GM12878 (cell line): ENCODE data around the gene PDGFB. TPM values are rescaled to one million over a fixed set of nuclear protein-coding genes. Genes with fewer than 3 reads are reported as not detected.

Source experiments
- ATAC-seq: fragments of 200-7000 bp; cut with Tn5 transposase; 3 replicates; pipeline ENCODE4 v1.9.1; 2020; ENCODE audit warnings: mild to moderate bottlenecking, moderate library complexity
- Bru-seq: library from RNA; stranded (reverse); fragments of 400-500 nt; gene quantifications from one replicate; lab custom pipeline; 2021; lab: Mats Ljungman, UMichigan
- BruChase-seq, 2 experiments: library from RNA; stranded (reverse); fragments of 400-500 nt; gene quantifications; one replicate each; lab custom pipeline; 2021; lab: Mats Ljungman, UMichigan
- BruUV-seq: library from RNA; stranded (reverse); fragments of 400-500 nt; replicated peaks from 2 replicates; lab custom pipeline; 2021; lab: Mats Ljungman, UMichigan
- CTCF ChIA-PET: fragments of 300-600 bp; sonication (Branson Sonifier 250); formaldehyde crosslinking; extraction: SDS; loops from one replicate; lab custom pipeline; 2021; ENCODE audit warnings: inconsistent platforms; lab: Yijun Ruan, JAX
- POLR2A ChIA-PET: fragments of 350-600 bp; formaldehyde crosslinking; extraction: SDS; loops from one replicate; lab custom pipeline; 2021; ENCODE audit warnings: inconsistent platforms; lab: Charles Lee
- RAD21 ChIA-PET: fragments of 300-600 bp; sonication (Branson Sonifier 250); formaldehyde crosslinking; loops from one replicate; lab custom pipeline; 2023; ENCODE audit warnings: antibody characterized with exemption; ENCODE audit not compliant: unreplicated experiment; lab: Charles Lee
- SMC1A ChIA-PET: fragments of 300-600 bp; sonication (Branson Sonifier 250); formaldehyde crosslinking; loops from one replicate; lab custom pipeline; 2023; ENCODE audit not compliant: unreplicated experiment, uncharacterized antibody; lab: Charles Lee
- DNase-seq: peaks from one replicate; pipeline ENCODE4 v3.0.0-alpha.2; 2011; ENCODE audit warnings: low read depth, low spot score
- FAIRE-seq: peaks from 3 replicates; lab custom pipeline; 2011; peaks lifted over from hg19 to GRCh38; lab: Jason Lieb, UNC
- H2AFZ ChIP-seq: 2 replicates; pipeline ENCODE4 v1.6.0; 2011; ENCODE audit warnings: low read depth, low read length, control low read depth; ENCODE audit not compliant: control insufficient read depth
- H3K27ac ChIP-seq: 2 replicates; pipeline ENCODE4 v1.5.1; 2011; ENCODE audit warnings: control low read depth; ENCODE audit not compliant: control insufficient read depth, insufficient read depth
- H3K27me3 ChIP-seq, 2 experiments: replicated peaks in 1 of 2; 2 replicates each; pipeline versions ENCODE4 v1.6.0 to v1.6.1; 2011; ENCODE audit warnings: low read length in 1 of 2; ENCODE audit not compliant: control insufficient read depth in 2 of 2, insufficient read depth in 2 of 2
- H3K36me3 ChIP-seq, 2 experiments: 2 replicates each; pipeline ENCODE4 v1.5.1; 2011; ENCODE audit warnings: low read length in 1 of 2; ENCODE audit not compliant: control insufficient read depth in 2 of 2, insufficient read depth in 2 of 2
- H3K4me1 ChIP-seq: 2 replicates; pipeline ENCODE4 v1.6.1; 2011; ENCODE audit warnings: mild to moderate bottlenecking, low read length, moderate library complexity, mixed read lengths; ENCODE audit not compliant: control insufficient read depth, insufficient read depth
- H3K4me2 ChIP-seq: 2 replicates; pipeline ENCODE4 v1.6.0; 2011; ENCODE audit warnings: control low read depth; ENCODE audit not compliant: control insufficient read depth, insufficient read depth
- H3K4me3 ChIP-seq: fragments of 200-600 bp; sonication (generic); 2 replicates; pipeline ENCODE4 v1.5.1; 2016
- H3K79me2 ChIP-seq: 2 replicates; pipeline ENCODE4 v1.6.0; 2011; ENCODE audit warnings: low read length; ENCODE audit not compliant: control insufficient read depth, insufficient read depth
- H3K9ac ChIP-seq: 2 replicates; pipeline ENCODE4 v1.8.0; 2011; ENCODE audit warnings: low read length, control low read depth, mixed read lengths; ENCODE audit not compliant: control insufficient read depth, insufficient read depth
- H3K9me3 ChIP-seq: replicated peaks from 3 replicates; pipeline ENCODE4 v1.5.1; 2011; ENCODE audit warnings: mild to moderate bottlenecking, low read length; ENCODE audit not compliant: control insufficient read depth, insufficient read depth
- H4K20me1 ChIP-seq: 2 replicates; pipeline ENCODE4 v1.6.0; 2011; ENCODE audit not compliant: control insufficient read depth, insufficient read depth
- CREM ChIP-seq: IDR thresholded peaks from 2 replicates; pipeline ENCODE4 v1.6.1; 2014; ENCODE audit warnings: antibody characterized with exemption, low read depth
- ETV6 ChIP-seq, 2 experiments: fragments of 450-650 bp in 1 of 2; IDR thresholded peaks in 1 of 2; conservative IDR thresholded peaks in 1 of 2; 2 replicates each; pipeline ENCODE4 v1.6.1; 2014; ENCODE audit warnings: antibody characterized with exemption in 1 of 2, borderline replicate concordance in 1 of 2, low read depth in 1 of 2, mild to moderate bottlenecking in 1 of 2, moderate library complexity in 1 of 2
- HDAC6 ChIP-seq: fragments of 200-600 bp; sonication (generic); IDR thresholded peaks from one replicate; pipeline ENCODE4 v1.8.0; 2017; ENCODE audit warnings: antibody characterized with exemption; ENCODE audit not compliant: unreplicated experiment
- IKZF2 ChIP-seq, 2 experiments: fragments of 450-650 bp; IDR thresholded peaks; 2 replicates each; pipeline ENCODE4 v1.6.1; 2017; ENCODE audit warnings: mild to moderate bottlenecking in 2 of 2, moderate library complexity in 2 of 2
- KAT2A ChIP-seq: conservative IDR thresholded peaks from 2 replicates; pipeline ENCODE4 v1.6.1; 2011; ENCODE audit warnings: low read depth, low read length; ENCODE audit not compliant: control insufficient read depth
- WGBS: methylation state at CpG from one replicate; pipeline ENCODE4 v1.1.6; 2016; ENCODE audit warnings: low lambda C conversion rate; ENCODE audit not compliant: insufficient replicate concordance, insufficient coverage; ENCODE audit errors: missing lambda C conversion rate; 5-methylcytosine and 5-hydroxymethylcytosine counted together
- in situ Hi-C: fragments of 300-500 bp; cut with MboI; formaldehyde crosslinking; loops from 9 replicates; pipeline ENCODE4 v1.14.3; 2018; ENCODE audit warnings: mixed read lengths
- intact Hi-C: fragments of 100-400 bp; cut with micrococcal nuclease; formaldehyde crosslinking; loops from one replicate; pipeline ENCODE4 v1.14.2; 2022; ENCODE audit not compliant: unreplicated experiment
- long read RNA-seq, 2 experiments: library from polyadenylated mRNA; unstranded; transcript quantifications; one replicate each; pipeline ENCODE4 v2.0.0, GENCODE V29; 2019 to 2020
- polyA minus RNA-seq, 3 experiments: library from RNA; depleted of rRNA, polyadenylated mRNA; stranded (reverse); fragments of >200 nt; gene quantifications; 2 replicates each; pipeline ENCODE4 v1.2.3, GENCODE V29; 2011
- polyA plus RNA-seq, 11 experiments: library from polyadenylated mRNA; depleted of rRNA in 4 of 11; unstranded in 6 of 11; stranded (reverse) in 5 of 11; fragments of >200 nt; fragmentation: Nextera tagmentation in 4 of 11; fragmentation: Illumina TruSeq in 1 of 11; extraction: Ambion mirVana in 4 of 11; extraction: Trizol in 1 of 11; gene quantifications; 1 replicate in 1 of 11; 2 replicates in 10 of 11; pipeline versions ENCODE4 v1.2.1 to v1.2.3, GENCODE V29; 2011 to 2016; ENCODE audit warnings: inconsistent platforms in 2 of 11, missing spikeins in 2 of 11, low read depth in 1 of 11
- total RNA-seq, 4 experiments: library from RNA; depleted of rRNA in 3 of 4; stranded (reverse); fragments of >200 nt in 3 of 4; fragmentation: Illumina TruSeq in 1 of 4; extraction: Trizol in 1 of 4; gene quantifications; 2 replicates each; pipeline versions ENCODE4 v1.2.1 to v1.2.3, GENCODE V29; 2013 to 2021
- TF ChIP-seq, protein P1 (sequence below): fragments of 450-650 bp; IDR thresholded peaks from 2 replicates; pipeline ENCODE4 v1.6.1; 2017; ENCODE audit warnings: mild to moderate bottlenecking, moderate library complexity

The PDGFB gene
- not detected in 2 replicates for total RNA-seq (2013; cell fraction: nucleolus; rRNA removed)
- 0.56 and 1.0 TPM in 2 replicates for total RNA-seq (2014; rRNA removed)
- total RNA-seq (2014; rRNA removed; fragmentation: Illumina TruSeq; extraction: Trizol), result 0.46 and 0.58 TPM in 2 replicates
- 0.98 and 1.1 TPM in 2 replicates for total RNA-seq (2021)
- 0.25 TPM for polyA plus RNA-seq (2011; ENCODE audit: low read depth)
- not detected in 2 replicates for polyA plus RNA-seq (2011; rRNA removed)
- polyA plus RNA-seq (2011; cell fraction: cytosol; rRNA removed), result 0.07 TPM in 1 of 2 replicates, not detected in the other
- 0.09 and 0.19 TPM in 2 replicates for polyA plus RNA-seq (2011; cell fraction: nucleus; rRNA removed)
- polyA plus RNA-seq (2012), result 0.39 and 1.6 TPM in 2 replicates
- 0.29 and 0.57 TPM in 2 replicates for polyA plus RNA-seq (2014; fragmentation: Illumina TruSeq; extraction: Trizol)
- polyA plus RNA-seq (2014; fragmentation: Nextera tagmentation; extraction: Ambion mirVana), result under 1 TPM; 0.13 to 0.19 TPM
- polyA plus RNA-seq (2014; rRNA removed), result 0.76 and 0.91 TPM in 2 replicates
- polyA plus RNA-seq (2016; fragmentation: Nextera tagmentation; extraction: Ambion mirVana), result under 1 TPM; 0.23 to 0.24 TPM
- polyA minus RNA-seq (2011; rRNA and poly(A)+ RNA removed), result not detected in 2 replicates
- not detected in 2 replicates for polyA minus RNA-seq (2011; cell fraction: cytosol; rRNA and poly(A)+ RNA removed)
- not detected in 2 replicates for polyA minus RNA-seq (2011; cell fraction: nucleus; rRNA and poly(A)+ RNA removed)
- percentile 21 among the genes with signal in this experiment for Bru-seq, nascent RNA
- percentile 16 among the genes with signal in this experiment for BruChase-seq, experiment 1, labeled RNA remaining after a 6-hour chase
- percentile 20 among the genes with signal in this experiment for BruChase-seq, experiment 2, labeled RNA remaining after a 2-hour chase
- long read RNA-seq, experiment 1, result 0 reads
- long read RNA-seq, experiment 2, result 0 reads

DNA sequence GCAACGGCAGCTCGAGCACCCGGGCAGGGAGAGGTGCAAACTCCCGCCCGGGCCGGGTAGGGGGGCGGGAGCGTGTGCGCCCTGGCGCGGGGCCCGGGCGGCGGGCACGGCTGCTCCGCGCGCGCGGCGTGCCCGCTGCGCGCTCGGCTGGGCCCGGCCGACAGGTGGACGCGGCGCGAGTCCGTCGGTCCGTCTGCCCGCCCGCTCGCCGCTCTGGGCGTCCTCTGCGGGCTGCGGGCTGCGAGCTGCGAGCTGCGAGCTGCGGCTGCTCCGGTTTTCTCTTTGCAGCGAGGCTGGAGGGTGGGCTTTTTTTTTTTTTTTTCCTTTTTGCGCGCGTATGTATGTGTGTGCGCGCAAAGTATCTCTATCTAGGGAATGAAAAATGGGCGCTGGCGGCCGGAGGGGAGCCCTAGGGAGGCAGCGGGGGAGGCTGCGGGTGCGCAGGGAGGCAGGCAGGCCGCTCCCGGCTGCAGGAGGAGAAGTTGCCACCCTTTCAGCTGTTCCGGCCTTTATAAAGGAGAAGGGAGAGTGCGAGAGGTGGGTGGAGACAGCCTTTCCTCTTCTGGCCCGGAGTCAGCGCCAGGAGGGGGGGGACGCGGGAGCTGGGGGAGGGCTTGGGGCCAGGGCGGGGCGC is at the start of gene PDGFB:
Gene PDGFB (minus strand): TSS at position 487 of the 634 bp plus-strand sequence. CDS start 1,019 bp downstream, outside the sequence.
- ChIA-PET POLR2A (no interaction called here), RAD21 (no interaction called here), SMC1A (no interaction called here), CTCF (no interaction called here)
- H3K9me3 ChIP-seq, result no peaks in the 10 kb centered on the region
- no peak within 1 kb of the TSS for H3K4me3 ChIP-seq
- no peak within 1 kb of the TSS for H2AFZ ChIP-seq
- no peaks in the 10 kb centered on the region for H3K79me2 ChIP-seq
- intact Hi-C loops (no loop called here), in situ Hi-C loops (no loop called here)
- no peak for ATAC-seq
- no peak within 1 kb of the TSS for H3K27ac ChIP-seq
- no peak for FAIRE-seq
- peaks cover 14% of the 10 kb centered on the region for H3K4me1 ChIP-seq
- peak within 1 kb of the TSS; percentile 59; the same call in 1 of the 2 replicates for H3K4me2 ChIP-seq
- no peak for DNase-seq
- TF ChIP-seq HDAC6 (peak; percentile 34), IKZF2 (IDR thresholded peaks at IDR 0.05) (no peak), ETV6 (conservative IDR thresholded peaks at IDR 0.05 in 1 of 2, IDR thresholded peaks at IDR 0.05 in 1 of 2; ENCODE audit: borderline replicate concordance in 1 of 2, low read depth in 1 of 2) (no peak), KAT2A (no peak), CREM (no peak)
- TF ChIP-seq, protein P1, sequence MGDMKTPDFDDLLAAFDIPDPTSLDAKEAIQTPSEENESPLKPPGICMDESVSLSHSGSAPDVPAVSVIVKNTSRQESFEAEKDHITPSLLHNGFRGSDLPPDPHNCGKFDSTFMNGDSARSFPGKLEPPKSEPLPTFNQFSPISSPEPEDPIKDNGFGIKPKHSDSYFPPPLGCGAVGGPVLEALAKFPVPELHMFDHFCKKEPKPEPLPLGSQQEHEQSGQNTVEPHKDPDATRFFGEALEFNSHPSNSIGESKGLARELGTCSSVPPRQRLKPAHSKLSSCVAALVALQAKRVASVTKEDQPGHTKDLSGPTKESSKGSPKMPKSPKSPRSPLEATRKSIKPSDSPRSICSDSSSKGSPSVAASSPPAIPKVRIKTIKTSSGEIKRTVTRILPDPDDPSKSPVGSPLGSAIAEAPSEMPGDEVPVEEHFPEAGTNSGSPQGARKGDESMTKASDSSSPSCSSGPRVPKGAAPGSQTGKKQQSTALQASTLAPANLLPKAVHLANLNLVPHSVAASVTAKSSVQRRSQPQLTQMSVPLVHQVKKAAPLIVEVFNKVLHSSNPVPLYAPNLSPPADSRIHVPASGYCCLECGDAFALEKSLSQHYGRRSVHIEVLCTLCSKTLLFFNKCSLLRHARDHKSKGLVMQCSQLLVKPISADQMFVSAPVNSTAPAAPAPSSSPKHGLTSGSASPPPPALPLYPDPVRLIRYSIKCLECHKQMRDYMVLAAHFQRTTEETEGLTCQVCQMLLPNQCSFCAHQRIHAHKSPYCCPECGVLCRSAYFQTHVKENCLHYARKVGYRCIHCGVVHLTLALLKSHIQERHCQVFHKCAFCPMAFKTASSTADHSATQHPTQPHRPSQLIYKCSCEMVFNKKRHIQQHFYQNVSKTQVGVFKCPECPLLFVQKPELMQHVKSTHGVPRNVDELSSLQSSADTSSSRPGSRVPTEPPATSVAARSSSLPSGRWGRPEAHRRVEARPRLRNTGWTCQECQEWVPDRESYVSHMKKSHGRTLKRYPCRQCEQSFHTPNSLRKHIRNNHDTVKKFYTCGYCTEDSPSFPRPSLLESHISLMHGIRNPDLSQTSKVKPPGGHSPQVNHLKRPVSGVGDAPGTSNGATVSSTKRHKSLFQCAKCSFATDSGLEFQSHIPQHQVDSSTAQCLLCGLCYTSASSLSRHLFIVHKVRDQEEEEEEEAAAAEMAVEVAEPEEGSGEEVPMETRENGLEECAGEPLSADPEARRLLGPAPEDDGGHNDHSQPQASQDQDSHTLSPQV, result no peak
- H3K36me3 ChIP-seq, result no peaks in the 10 kb centered on the region
- H3K27me3 ChIP-seq, result peaks cover 13 to 20% of the 10 kb centered on the region in 2 experiments
- 6% methylated on average over 39 of the region's 68 CpGs for WGBS
- H4K20me1 ChIP-seq, result no peaks in the 10 kb centered on the region; the same call in 1 of the 2 replicates
- BruUV-seq, result no TSS peak
- H3K9ac ChIP-seq, result no peak within 1 kb of the TSS
